ENCODE data around the gene LDHD.

The LDHD gene

GRCh38 chr16:75114946-75115825, 1.4 kb downstream of the LDHD start:
- Histone ChIP-seq H3K9me3 (ENCODE audit: control insufficient read depth, low read length) (no peaks in the 10 kb centered on the region), H3K36me3 (ENCODE audit: control insufficient read depth, insufficient read depth, low read length) (no peaks in the 10 kb centered on the region), H3K27ac (ENCODE audit: insufficient read depth, low read length, poor library complexity, severe bottlenecking) (no peak overlapping the region), H3K4me1 (ENCODE audit: control insufficient read depth, insufficient read depth, low read length, poor library complexity, severe bottlenecking) (peaks cover 12% of the 10 kb centered on the region), H3K27me3 (replicated peaks; ENCODE audit: control insufficient read depth, insufficient read depth, low read length, poor library complexity, severe bottlenecking) (no peaks in the 10 kb centered on the region), H3K4me3 (ENCODE audit: insufficient read depth, low read depth, low read length, poor library complexity, severe bottlenecking) (no peak overlapping the region)
- DNase-seq, result no peak

- Histone ChIP-seq H3K4me3 (ENCODE audit: insufficient read depth, low read depth, low read length, poor library complexity, severe bottlenecking) (no peak overlapping the region), H3K27ac (ENCODE audit: insufficient read depth, low read length, poor library complexity, severe bottlenecking) (no peak overlapping the region), H3K9me3 (ENCODE audit: control insufficient read depth, low read length) (no peaks in the 10 kb centered on the region), H3K27me3 (replicated peaks; ENCODE audit: control insufficient read depth, insufficient read depth, low read length, poor library complexity, severe bottlenecking) (no peaks in the 10 kb centered on the region), H3K4me1 (ENCODE audit: control insufficient read depth, insufficient read depth, low read length, poor library complexity, severe bottlenecking) (peaks cover 20% of the 10 kb centered on the region), H3K36me3 (ENCODE audit: control insufficient read depth, insufficient read depth, low read length) (no peaks in the 10 kb centered on the region)
- DNase-seq, result no peak
Observed at GRCh38 chr16:75114179-75114945, 2.2 kb downstream of the LDHD start.

GRCh38 chr16:75113541-75114121, 2.9 kb downstream of the LDHD start:
- H3K36me3 ChIP-seq (ENCODE audit: control insufficient read depth, insufficient read depth, low read length), result no peaks in the 10 kb centered on the region
- H3K27ac ChIP-seq (ENCODE audit: insufficient read depth, low read length, poor library complexity, severe bottlenecking), result no peak overlapping the region
- no peak overlapping the region for H3K4me3 ChIP-seq (ENCODE audit: insufficient read depth, low read depth, low read length, poor library complexity, severe bottlenecking)
- H3K27me3 ChIP-seq (replicated peaks; ENCODE audit: control insufficient read depth, insufficient read depth, low read length, poor library complexity, severe bottlenecking), result no peaks in the 10 kb centered on the region
- no peaks in the 10 kb centered on the region for H3K9me3 ChIP-seq (ENCODE audit: control insufficient read depth, low read length)
- peaks cover 28% of the 10 kb centered on the region for H3K4me1 ChIP-seq (ENCODE audit: control insufficient read depth, insufficient read depth, low read length, poor library complexity, severe bottlenecking)
- DNase-seq, result no peak

GRCh38 chr16:75112734-75113491, 3.7 kb downstream of the LDHD start:
- no peaks in the 10 kb centered on the region for H3K9me3 ChIP-seq (ENCODE audit: control insufficient read depth, low read length)
- no peak overlapping the region for H3K4me3 ChIP-seq (ENCODE audit: insufficient read depth, low read depth, low read length, poor library complexity, severe bottlenecking)
- H3K36me3 ChIP-seq (ENCODE audit: control insufficient read depth, insufficient read depth, low read length), result no peaks in the 10 kb centered on the region
- no peak for DNase-seq
- H3K27me3 ChIP-seq (replicated peaks; ENCODE audit: control insufficient read depth, insufficient read depth, low read length, poor library complexity, severe bottlenecking), result no peaks in the 10 kb centered on the region
- no peak overlapping the region for H3K27ac ChIP-seq (ENCODE audit: insufficient read depth, low read length, poor library complexity, severe bottlenecking)
- H3K4me1 ChIP-seq (ENCODE audit: control insufficient read depth, insufficient read depth, low read length, poor library complexity, severe bottlenecking), result peaks cover 35% of the 10 kb centered on the region

- no peak for DNase-seq
- H3K4me1 ChIP-seq (ENCODE audit: control insufficient read depth, insufficient read depth, low read length, poor library complexity, severe bottlenecking), result peaks cover 35% of the 10 kb centered on the region
- no peak overlapping the region for H3K27ac ChIP-seq (ENCODE audit: insufficient read depth, low read length, poor library complexity, severe bottlenecking)
- no peak overlapping the region for H3K4me3 ChIP-seq (ENCODE audit: insufficient read depth, low read depth, low read length, poor library complexity, severe bottlenecking)
- H3K36me3 ChIP-seq (ENCODE audit: control insufficient read depth, insufficient read depth, low read length), result no peaks in the 10 kb centered on the region
- H3K9me3 ChIP-seq (ENCODE audit: control insufficient read depth, low read length), result no peaks in the 10 kb centered on the region
- H3K27me3 ChIP-seq (replicated peaks; ENCODE audit: control insufficient read depth, insufficient read depth, low read length, poor library complexity, severe bottlenecking), result no peaks in the 10 kb centered on the region
Observed at GRCh38 chr16:75111961-75112733, 4.4 kb downstream of the LDHD start.

- Histone ChIP-seq H3K4me1 (ENCODE audit: control insufficient read depth, insufficient read depth, low read length, poor library complexity, severe bottlenecking) (peaks cover 35% of the 10 kb centered on the region), H3K36me3 (ENCODE audit: control insufficient read depth, insufficient read depth, low read length) (no peaks in the 10 kb centered on the region), H3K9me3 (ENCODE audit: control insufficient read depth, low read length) (no peaks in the 10 kb centered on the region), H3K4me3 (ENCODE audit: insufficient read depth, low read depth, low read length, poor library complexity, severe bottlenecking) (no peak overlapping the region), H3K27ac (ENCODE audit: insufficient read depth, low read length, poor library complexity, severe bottlenecking) (no peak overlapping the region), H3K27me3 (replicated peaks; ENCODE audit: control insufficient read depth, insufficient read depth, low read length, poor library complexity, severe bottlenecking) (no peaks in the 10 kb centered on the region)
- no peak for DNase-seq
Observed at GRCh38 chr16:75111514-75111940, 5.1 kb downstream of the LDHD start.

GRCh38 chr16:75110637-75111513, 5.7 kb downstream of the LDHD start:
- Histone ChIP-seq H3K9me3 (ENCODE audit: control insufficient read depth, low read length) (no peaks in the 10 kb centered on the region), H3K27me3 (replicated peaks; ENCODE audit: control insufficient read depth, insufficient read depth, low read length, poor library complexity, severe bottlenecking) (no peaks in the 10 kb centered on the region), H3K4me3 (ENCODE audit: insufficient read depth, low read depth, low read length, poor library complexity, severe bottlenecking) (peak overlapping the region; percentile 26), H3K27ac (ENCODE audit: insufficient read depth, low read length, poor library complexity, severe bottlenecking) (peak overlapping the region; percentile 64), H3K4me1 (ENCODE audit: control insufficient read depth, insufficient read depth, low read length, poor library complexity, severe bottlenecking) (peaks cover 40% of the 10 kb centered on the region), H3K36me3 (ENCODE audit: control insufficient read depth, insufficient read depth, low read length) (no peaks in the 10 kb centered on the region)
- DNase-seq, result peak; percentile 64 to 74 (median 67)

- H3K27me3 ChIP-seq (replicated peaks; ENCODE audit: control insufficient read depth, insufficient read depth, low read length, poor library complexity, severe bottlenecking), result no peaks in the 10 kb centered on the region
- H3K27ac ChIP-seq (ENCODE audit: insufficient read depth, low read length, poor library complexity, severe bottlenecking), result peak overlapping the region; percentile 64
- no peaks in the 10 kb centered on the region for H3K9me3 ChIP-seq (ENCODE audit: control insufficient read depth, low read length)
- DNase-seq, result no peak
- peak overlapping the region; percentile 30 for H3K4me3 ChIP-seq (ENCODE audit: insufficient read depth, low read depth, low read length, poor library complexity, severe bottlenecking)
- H3K4me1 ChIP-seq (ENCODE audit: control insufficient read depth, insufficient read depth, low read length, poor library complexity, severe bottlenecking), result peaks cover 48% of the 10 kb centered on the region
- H3K36me3 ChIP-seq (ENCODE audit: control insufficient read depth, insufficient read depth, low read length), result no peaks in the 10 kb centered on the region
Observed at GRCh38 chr16:75109732-75110243, 6.8 kb downstream of the LDHD start.

All from effector memory CD4-positive, alpha-beta T cell (primary cell).